Right cardiac atrium (tissue), 5 donors: ENCODE results near the gene EBF4. TPM values are rescaled to one million over a fixed set of nuclear protein-coding genes. Genes with fewer than 3 reads are reported as not detected.

Experiments used
- ATAC-seq, 2 donors: fragments of 200-7000 bp; cut with Tn5 transposase; one replicate each; pipeline versions ENCODE4 v1.8.0 to v1.9.1; 2020; ENCODE audit warnings: moderate library complexity in 2 of 2, mild to moderate bottlenecking in 1 of 2
- DNase-seq, 3 donors: peaks; one replicate each; pipeline ENCODE4 v3.0.0-alpha.2; 2020
- H3K27ac ChIP-seq: one replicate; pipeline ENCODE4 v1.5.1; 2013; ENCODE audit warnings: mild to moderate bottlenecking, low read length, control low read depth, moderate library complexity
- H3K27me3 ChIP-seq: one replicate; pipeline ENCODE4 v1.6.1; 2013; ENCODE audit not compliant: control insufficient read depth, insufficient read depth
- H3K4me1 ChIP-seq: one replicate; pipeline ENCODE4 v1.6.1; 2013; ENCODE audit warnings: low read length; ENCODE audit not compliant: control insufficient read depth, insufficient read depth
- H3K4me3 ChIP-seq: one replicate; pipeline ENCODE4 v1.5.1; 2013; ENCODE audit warnings: low read length, control low read depth
- H3K9me3 ChIP-seq: one replicate; pipeline ENCODE4 v1.6.1; 2013; ENCODE audit warnings: low read length; ENCODE audit not compliant: control insufficient read depth
- WGBS: extraction: QIAGEN DNeasy Blood & Tissue Kit; methylation state at CpG from one replicate; pipeline ENCODE4 v1.1.7; 2013; 5-methylcytosine and 5-hydroxymethylcytosine counted together
- intact Hi-C, 4 donors: fragments of 100-400 bp; cut with DNase I; formaldehyde crosslinking; loops; one replicate each; pipeline versions ENCODE4 v1.11.0 to v1.14.0; 2022 to 2023
- polyA plus RNA-seq: library from polyadenylated mRNA; stranded (reverse); fragments of 200-250 nt; gene quantifications from one replicate; pipeline ENCODE4 v1.2.3, GENCODE V29; 2013
- total RNA-seq, 4 donors: library from RNA; stranded (reverse); fragmentation: NEBNext Ultra II Directional; extraction: Animal tissue kit (Norgen Biotek cat#: 25700); gene quantifications; one replicate each; pipeline ENCODE4 v1.2.1, GENCODE V29; 2021
- donor health status: healthy with polysubstance abuse.
- donor health status: DM: no; HTN: yes; CAD: no.
- donor health status: DM: no; HTN: no; CAD: no.
- donor health status: DM: no; HTN: yes; CAD: no; lungs with severe emphysema.
- donor health status: DM: yes; HTN: yes; CAD: no.

Gene EBF4
- total and polyA plus RNA-seq, 5 donors, result 4.8 to 13.5 (median 10.0) TPM

GRCh38 chr20:2656471-2657117 is 36.0 kb upstream of the EBF4 start:
- 89% methylated on average over 12 of the region's 12 CpGs for WGBS

GRCh38 chr20:2657241-2657640 is 35.3 kb upstream of the EBF4 start:
- H3K9me3 ChIP-seq, result no peaks in the 10 kb centered on the region
- no peak overlapping the region for H3K4me3 ChIP-seq
- 62% methylated on average over 5 of the region's 5 CpGs for WGBS
- DNase-seq, result no peak
- intact Hi-C loops, result no loop called here
- no peaks in the 10 kb centered on the region for H3K27me3 ChIP-seq
- no peak overlapping the region for H3K27ac ChIP-seq
- H3K4me1 ChIP-seq, result peaks cover 3% of the 10 kb centered on the region
- no peak for ATAC-seq

More at GRCh38 chr20:2656471-2657117, 36.0 kb upstream of the EBF4 start:
- no peak overlapping the region for H3K4me3 ChIP-seq
- intact Hi-C loops, result no loop called here
- no peak for DNase-seq
- no peaks in the 10 kb centered on the region for H3K9me3 ChIP-seq
- H3K4me1 ChIP-seq, result peaks cover 3% of the 10 kb centered on the region
- no peak for ATAC-seq
- no peak overlapping the region for H3K27ac ChIP-seq
- no peaks in the 10 kb centered on the region for H3K27me3 ChIP-seq

GRCh38 chr20:2657674-2658073 is 34.9 kb upstream of the EBF4 start:
- whole genome bisulfite sequencing, result 74% methylated on average over 5 of the region's 5 CpGs
- H3K4me1 ChIP-seq, result peaks cover 3% of the 10 kb centered on the region
- ATAC-seq (no peak), DNase-seq (no peak)
- intact Hi-C loops, result no loop called here
- H3K27ac ChIP-seq, result no peak overlapping the region
- no peak overlapping the region for H3K4me3 ChIP-seq
- no peaks in the 10 kb centered on the region for H3K27me3 ChIP-seq
- no peaks in the 10 kb centered on the region for H3K9me3 ChIP-seq

- peaks cover 3% of the 10 kb centered on the region for H3K4me1 ChIP-seq
- H3K27ac ChIP-seq, result no peak overlapping the region
- ATAC-seq (no peak), DNase-seq (no peak)
- intact Hi-C loops, result no loop called here
- H3K27me3 ChIP-seq, result no peaks in the 10 kb centered on the region
- H3K4me3 ChIP-seq, result no peak overlapping the region
- H3K9me3 ChIP-seq, result no peaks in the 10 kb centered on the region
- 69% methylated on average over 13 of the region's 13 CpGs for WGBS
These were observed 33.9 kb upstream of the EBF4 start for GRCh38 chr20:2658414-2659354.

- no peaks in the 10 kb centered on the region for H3K27me3 ChIP-seq
- no peaks in the 10 kb centered on the region for H3K4me1 ChIP-seq
- H3K27ac ChIP-seq, result no peak overlapping the region
- ATAC-seq (no peak), DNase-seq (no peak)
- 84% methylated on average over 10 of the region's 10 CpGs for WGBS
- H3K4me3 ChIP-seq, result no peak overlapping the region
- intact Hi-C loops, result no loop called here
- H3K9me3 ChIP-seq, result no peaks in the 10 kb centered on the region
These were observed 33.0 kb upstream of the EBF4 start for GRCh38 chr20:2659547-2659946.

GRCh38 chr20:2663364-2663886 is 29.2 kb upstream of the EBF4 start:
- DNase-seq, result no peak

GRCh38 chr20:2663887-2664719 is 28.5 kb upstream of the EBF4 start, which contains the start of gene IDH3B:
TSS of gene IDH3B (minus strand) at chr20:2664216. CDS start at chr20:2664188, 28 bp downstream.
- no peaks in the 10 kb centered on the region for H3K27me3 ChIP-seq
- no peaks in the 10 kb centered on the region for H3K4me1 ChIP-seq
- intact Hi-C loops, result no loop called here

More at GRCh38 chr20:2663364-2663886, 29.2 kb upstream of the EBF4 start:
- peak in 1 of 2 donors; percentile 5 for ATAC-seq
- H3K4me1 ChIP-seq, result no peaks in the 10 kb centered on the region
- H3K4me3 ChIP-seq, result peak overlapping the region; percentile 86
- intact Hi-C loops, result no loop called here
- H3K27me3 ChIP-seq, result no peaks in the 10 kb centered on the region
- no peaks in the 10 kb centered on the region for H3K9me3 ChIP-seq
- 6% methylated on average over 13 of the region's 13 CpGs for WGBS
- H3K27ac ChIP-seq, result no peak overlapping the region

GRCh38 chr20:2671977-2672376 is 20.6 kb upstream of the EBF4 start:
- Histone ChIP-seq H3K9me3 (no peaks in the 10 kb centered on the region), H3K4me1 (no peaks in the 10 kb centered on the region), H3K27me3 (no peaks in the 10 kb centered on the region), H3K27ac (no peak overlapping the region), H3K4me3 (no peak overlapping the region)
- 28% methylated on average over 4 of the region's 4 CpGs for WGBS
- ATAC-seq (no peak), DNase-seq (no peak)
- intact Hi-C loops, result no loop called here

More at GRCh38 chr20:2663887-2664719, 28.5 kb upstream of the EBF4 start, which contains the start of gene IDH3B:
- H3K4me3 ChIP-seq, result peak within 1 kb of the TSS; percentile 86
- WGBS, result 8% methylated on average over 49 of the region's 49 CpGs
- DNase-seq, result peak; percentile 91 to 97 (median 96)
- no peaks in the 10 kb centered on the region for H3K9me3 ChIP-seq
- peak within 1 kb of the TSS; percentile 92 for H3K27ac ChIP-seq
- peak; percentile 97 for ATAC-seq

GRCh38 chr20:2672446-2672845 is 20.1 kb upstream of the EBF4 start:
- Histone ChIP-seq H3K9me3 (no peaks in the 10 kb centered on the region), H3K27ac (no peak overlapping the region), H3K4me3 (no peak overlapping the region), H3K27me3 (no peaks in the 10 kb centered on the region), H3K4me1 (no peaks in the 10 kb centered on the region)
- 69% methylated on average over 3 of the region's 3 CpGs for WGBS
- ATAC-seq (no peak), DNase-seq (no peak)
- intact Hi-C loops, result no loop called here

GRCh38 chr20:2673453-2673852 is 19.1 kb upstream of the EBF4 start:
- no peak for ATAC-seq

More at GRCh38 chr20:2673453-2673852, 19.1 kb upstream of the EBF4 start:
- no peaks in the 10 kb centered on the region for H3K9me3 ChIP-seq
- no peak overlapping the region for H3K4me3 ChIP-seq
- no peak for DNase-seq
- WGBS, result 87% methylated on average over 4 of the region's 4 CpGs
- no peak overlapping the region for H3K27ac ChIP-seq
- intact Hi-C loops, result no loop called here
- no peaks in the 10 kb centered on the region for H3K4me1 ChIP-seq
- no peaks in the 10 kb centered on the region for H3K27me3 ChIP-seq
